NCI-H446 treated with DMSO at 0.1 percent for 48 hours (cell line): ENCODE results near the gene LRRC73.
A peak's percentile ranks its signal among the peaks of the same experiment; 100 is the strongest.
"Not testable (repeated sequence)": the region's sequence is repeated elsewhere in the genome, so short reads cannot be mapped to it uniquely, and the experiment has no call there.

Experiments used
- DNase-seq: peaks from one replicate; lab custom pipeline; 2025; lab: John Stamatoyannopoulos, UW

The LRRC73 gene

GRCh38 chr6:43509984-43510826 lies at the start of gene LRRC73:
TSS of gene LRRC73 (minus strand) at chr6:43510346. CDS start at chr6:43509785, 561 bp downstream.
- DNase-seq, result no peak

- no peak for DNase-seq
Observed at GRCh38 chr6:43559328-43559727, 49.2 kb upstream of the LRRC73 start.

- not testable (repeated sequence) for DNase-seq
Observed at GRCh38 chr6:43557620-43558019, 47.5 kb upstream of the LRRC73 start.

GRCh38 chr6:43547222-43547621 lies 37.1 kb upstream of the LRRC73 start:
- no peak for DNase-seq

GRCh38 chr6:43544461-43544860 lies 34.3 kb upstream of the LRRC73 start:
- DNase-seq, result no peak

GRCh38 chr6:43541774-43542471 lies 31.8 kb upstream of the LRRC73 start:
- DNase-seq, result no peak

GRCh38 chr6:43540507-43540906 lies 30.4 kb upstream of the LRRC73 start:
- no peak for DNase-seq

- not testable (repeated sequence) for DNase-seq
Observed at GRCh38 chr6:43539409-43539808, 29.3 kb upstream of the LRRC73 start.

- not testable (repeated sequence) for DNase-seq
Observed at GRCh38 chr6:43538986-43539385, 28.8 kb upstream of the LRRC73 start.

GRCh38 chr6:43532201-43532600 lies 22.1 kb upstream of the LRRC73 start:
- DNase-seq, result no peak

- DNase-seq, result no peak
Observed at GRCh38 chr6:43524483-43524961, 14.4 kb upstream of the LRRC73 start.

- no peak for DNase-seq
Observed at GRCh38 chr6:43523284-43523683, 13.1 kb upstream of the LRRC73 start.

GRCh38 chr6:43522547-43523261 lies 12.6 kb upstream of the LRRC73 start:
- no peak for DNase-seq

- no peak for DNase-seq
Observed at GRCh38 chr6:43521836-43522235, 11.7 kb upstream of the LRRC73 start.

- DNase-seq, result no peak
Observed at GRCh38 chr6:43520097-43520496, 10.0 kb upstream of the LRRC73 start.

- no peak for DNase-seq
Observed at GRCh38 chr6:43517505-43518357, 7.6 kb upstream of the LRRC73 start.

- peak; percentile 95 for DNase-seq
Observed at GRCh38 chr6:43516697-43517504, 6.8 kb upstream of the LRRC73 start, which contains the start of the genes POLR1C and YIPF3. TSS of gene POLR1C (plus strand) at chr6:43517089. CDS start at chr6:43517110, 21 bp downstream. TSS of gene YIPF3 (minus strand) at chr6:43516926. CDS start at chr6:43516807, 119 bp downstream.

GRCh38 chr6:43516367-43516696 lies 6.2 kb upstream of the LRRC73 start:
- no peak for DNase-seq

- no peak for DNase-seq
Observed at GRCh38 chr6:43515808-43516207, 5.7 kb upstream of the LRRC73 start.

- no peak for DNase-seq
Observed at GRCh38 chr6:43511824-43512415, 1.8 kb upstream of the LRRC73 start.
